GM21447 (cell line): ENCODE measurements around the gene CDKN2B.

Experiments used
- ATAC-seq: cut with Tn5 transposase; IDR thresholded peaks from one replicate; pipeline ENCODE4 v1.9.1; 2021; ENCODE audit not compliant: unreplicated experiment

Gene CDKN2B

DNA sequence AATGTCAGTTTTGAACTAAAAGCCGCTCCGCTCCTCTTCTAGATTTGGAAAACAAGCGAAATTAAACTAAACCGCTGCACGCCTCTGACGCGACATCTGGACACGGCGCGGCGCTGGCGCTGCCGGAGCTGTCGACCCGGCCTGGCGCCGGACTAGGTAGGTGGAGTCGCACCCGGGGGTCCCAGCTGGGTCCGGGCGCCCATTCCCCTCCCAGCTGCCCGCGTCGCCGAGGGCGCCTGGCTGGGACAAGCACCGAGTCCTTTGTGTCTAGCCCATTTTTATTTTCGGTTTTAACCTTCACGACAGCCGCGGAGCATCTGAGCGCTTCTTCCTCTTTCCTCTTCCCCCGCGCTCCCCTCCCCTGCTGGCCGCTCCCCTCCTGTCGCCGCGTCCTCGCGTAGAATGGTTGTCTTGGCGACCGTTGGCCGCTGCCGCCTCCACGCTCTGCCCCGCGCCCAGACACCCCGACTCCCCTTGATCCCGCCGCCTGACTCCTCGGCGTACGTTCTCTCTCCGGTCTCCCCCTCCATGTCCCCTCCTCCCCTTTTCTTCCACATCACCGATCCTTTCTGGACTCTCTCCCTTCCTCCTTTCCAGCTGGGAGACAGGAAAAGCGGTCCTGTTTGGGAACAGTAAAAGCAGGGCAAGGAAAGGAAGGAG is 14.0 kb downstream of the CDKN2B start:
- peak; percentile 84 for ATAC-seq

DNA sequence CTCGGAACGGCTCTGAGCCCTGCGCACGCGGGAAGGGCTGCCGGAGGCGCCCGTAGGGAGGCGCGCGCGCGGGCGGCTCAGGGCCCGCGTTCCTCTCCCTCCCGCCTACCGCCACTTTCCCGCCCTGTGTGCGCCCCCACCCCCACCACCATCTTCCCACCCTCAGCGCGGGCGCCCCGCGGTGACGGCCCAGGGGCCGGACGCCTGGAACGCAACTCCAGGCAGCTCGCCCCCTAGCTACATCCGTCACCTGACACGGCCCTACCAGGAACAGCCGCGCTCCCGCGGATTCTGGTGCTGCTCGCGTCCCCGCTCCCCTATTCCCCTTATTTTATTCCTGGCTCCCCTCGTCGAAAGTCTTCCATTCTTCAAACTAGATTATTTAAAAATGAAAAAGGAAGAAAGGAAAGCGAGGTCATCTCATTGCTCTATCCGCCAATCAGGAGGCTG is 14.5 kb downstream of the CDKN2B start, which contains the start of gene CDKN2B-AS1:
Gene CDKN2B-AS1, plus strand, starts transcription at position 236 of the 450 bp plus-strand sequence.
- peak; percentile 50 for ATAC-seq

GRCh38 chr9:21993893-21994555 is 15.1 kb downstream of the CDKN2B start, which contains the start of gene CDKN2A:
Gene CDKN2A, minus strand, starts transcription at chr9:21994392.
- ATAC-seq = peak; percentile 35

DNA sequence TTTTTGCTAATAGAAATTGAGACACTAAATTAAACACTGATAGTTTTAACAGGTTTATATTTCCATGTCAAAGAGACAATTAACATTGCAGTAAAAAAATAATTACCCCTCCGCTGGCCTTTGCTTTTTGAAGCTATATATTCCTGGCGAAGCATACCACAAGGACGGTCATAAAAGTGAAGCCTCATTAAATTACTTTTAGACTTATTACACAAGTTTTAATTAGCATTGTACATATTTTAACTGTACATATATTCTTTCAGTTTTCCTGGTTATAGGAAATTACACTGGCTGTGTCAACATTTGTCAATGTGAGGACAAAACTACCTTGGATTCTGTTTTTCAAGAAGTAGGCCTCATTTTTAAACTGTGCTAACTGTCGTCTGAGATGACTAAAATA is 16.1 kb downstream of the CDKN2B start:
- no peak for ATAC-seq

DNA sequence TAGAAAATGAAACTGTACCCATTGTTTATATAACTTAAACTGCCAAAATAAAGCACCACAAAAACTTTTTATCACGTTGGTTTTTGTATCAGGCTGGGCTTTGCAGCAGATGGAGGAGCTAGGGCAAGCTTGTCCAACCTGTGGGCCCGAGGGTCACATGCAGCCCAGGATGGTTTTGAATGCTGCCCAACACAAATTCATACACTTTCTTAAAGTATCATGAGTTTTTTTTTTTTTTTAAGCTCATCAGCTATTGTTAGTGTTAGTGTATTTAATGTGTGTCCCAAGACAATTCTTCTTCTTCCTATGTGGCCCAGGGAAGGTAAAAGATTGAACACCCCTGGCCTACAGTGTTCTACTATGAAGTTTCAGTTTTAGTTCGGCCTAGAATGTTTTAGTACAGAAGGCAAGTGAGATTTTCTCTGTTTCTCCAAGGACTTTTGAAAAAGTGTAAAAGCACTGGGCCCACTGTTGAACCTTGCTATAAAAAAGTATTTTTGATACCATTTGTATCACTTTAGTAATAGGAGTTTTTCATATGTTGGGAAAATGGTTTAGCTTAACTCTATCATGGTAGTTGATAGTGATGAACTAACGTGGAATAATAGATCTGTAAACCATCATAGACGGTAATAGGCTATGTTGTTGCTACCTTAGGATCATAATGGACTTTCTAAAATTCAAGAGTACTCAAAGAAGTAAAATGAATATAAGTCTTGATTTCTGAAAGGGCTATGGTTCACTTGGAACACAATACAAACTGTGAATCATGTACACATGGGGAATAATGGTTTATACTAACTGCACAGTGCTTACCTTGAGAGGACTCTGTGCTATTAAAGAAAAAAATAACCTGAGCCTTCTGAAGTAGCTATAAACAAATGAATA is 17.8 kb downstream of the CDKN2B start:
- ATAC-seq = no peak

- no peak for ATAC-seq
Observed at GRCh38 chr9:21989440-21990189, 19.5 kb downstream of the CDKN2B start.

- ATAC-seq = no peak
Observed at GRCh38 chr9:21988056-21988990, 20.8 kb downstream of the CDKN2B start.

GRCh38 chr9:21985964-21986667 is 23.0 kb downstream of the CDKN2B start:
- no peak for ATAC-seq

GRCh38 chr9:21984101-21984500 is 25.0 kb downstream of the CDKN2B start:
- ATAC-seq = no peak

- no peak for ATAC-seq
Observed at GRCh38 chr9:21983561-21983935, 25.6 kb downstream of the CDKN2B start.

DNA sequence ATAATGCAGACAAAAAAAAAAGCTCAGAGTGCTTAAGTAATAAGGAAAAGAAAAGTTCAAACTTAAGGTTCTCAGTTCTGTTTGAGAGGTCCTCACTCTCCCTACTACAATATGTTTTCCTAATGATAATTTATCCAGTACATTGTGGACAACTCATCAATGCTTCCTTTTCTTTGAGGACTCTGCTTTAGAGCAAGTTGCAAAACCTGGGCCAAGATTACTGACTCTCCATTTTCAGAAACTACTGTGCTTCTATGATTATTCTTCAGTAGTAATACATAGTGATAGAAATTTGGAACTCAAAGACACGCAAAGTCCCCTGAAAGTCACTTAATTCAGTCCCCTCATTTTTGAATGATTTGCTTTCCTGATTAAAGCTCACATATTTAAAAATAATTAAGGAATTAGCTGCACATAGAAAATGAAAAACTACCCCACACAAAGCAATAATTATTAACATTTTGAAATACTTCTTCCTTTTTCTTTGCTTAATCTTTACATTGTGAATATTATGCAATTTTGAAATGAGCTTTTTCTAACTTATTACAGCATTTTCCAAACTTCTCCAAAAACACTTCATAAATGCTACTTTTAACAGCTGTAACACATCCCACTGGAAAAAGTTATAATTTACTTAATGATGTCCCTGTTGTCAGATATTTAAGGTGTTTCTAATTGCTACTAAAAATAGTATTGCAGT is 26.1 kb downstream of the CDKN2B start:
- no peak for ATAC-seq

DNA sequence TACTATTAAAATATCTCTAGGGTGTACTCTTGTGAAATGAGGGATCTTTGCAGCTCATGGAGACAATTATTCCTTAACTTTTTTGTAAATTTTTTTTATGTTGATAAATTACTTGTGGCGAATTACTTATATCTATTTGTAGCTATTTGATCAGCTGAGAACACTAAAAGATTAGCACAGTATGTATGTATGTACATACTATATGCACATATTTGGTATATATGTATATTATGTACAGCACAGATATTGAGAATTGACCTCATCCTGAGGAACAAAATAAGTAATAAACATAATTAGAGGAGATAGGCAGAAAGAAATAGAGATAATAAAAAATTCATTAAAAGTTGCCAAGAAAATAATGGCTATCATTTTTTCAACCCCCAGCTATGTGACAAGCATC is 26.7 kb downstream of the CDKN2B start:
- ATAC-seq = no peak

- ATAC-seq = no peak
Observed at GRCh38 chr9:21976334-21976875, 32.7 kb downstream of the CDKN2B start.

GRCh38 chr9:21974722-21975409 is 34.2 kb downstream of the CDKN2B start:
- ATAC-seq = peak; percentile 57

- ATAC-seq = no peak
Observed at GRCh38 chr9:21974343-21974721, 34.8 kb downstream of the CDKN2B start.

DNA sequence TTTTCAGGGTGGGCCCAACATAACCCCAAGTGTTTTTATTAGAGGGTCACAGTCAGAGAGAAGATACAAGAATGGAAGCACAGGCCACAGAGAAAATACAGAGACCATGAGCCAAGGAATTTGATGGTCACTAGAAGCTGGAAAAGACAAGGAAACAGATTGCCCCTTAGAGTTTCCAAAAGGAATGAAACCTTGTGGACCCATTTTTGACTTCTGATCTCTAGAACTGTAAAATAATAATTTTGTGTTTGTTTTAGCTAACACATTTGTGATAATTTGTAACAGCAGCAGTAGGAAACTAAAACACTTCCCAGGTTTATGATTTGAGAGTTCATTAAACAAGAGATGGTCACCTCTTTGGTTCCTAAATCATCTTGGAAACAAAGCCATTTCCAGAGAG is 36.7 kb downstream of the CDKN2B start:
- ATAC-seq = no peak

DNA sequence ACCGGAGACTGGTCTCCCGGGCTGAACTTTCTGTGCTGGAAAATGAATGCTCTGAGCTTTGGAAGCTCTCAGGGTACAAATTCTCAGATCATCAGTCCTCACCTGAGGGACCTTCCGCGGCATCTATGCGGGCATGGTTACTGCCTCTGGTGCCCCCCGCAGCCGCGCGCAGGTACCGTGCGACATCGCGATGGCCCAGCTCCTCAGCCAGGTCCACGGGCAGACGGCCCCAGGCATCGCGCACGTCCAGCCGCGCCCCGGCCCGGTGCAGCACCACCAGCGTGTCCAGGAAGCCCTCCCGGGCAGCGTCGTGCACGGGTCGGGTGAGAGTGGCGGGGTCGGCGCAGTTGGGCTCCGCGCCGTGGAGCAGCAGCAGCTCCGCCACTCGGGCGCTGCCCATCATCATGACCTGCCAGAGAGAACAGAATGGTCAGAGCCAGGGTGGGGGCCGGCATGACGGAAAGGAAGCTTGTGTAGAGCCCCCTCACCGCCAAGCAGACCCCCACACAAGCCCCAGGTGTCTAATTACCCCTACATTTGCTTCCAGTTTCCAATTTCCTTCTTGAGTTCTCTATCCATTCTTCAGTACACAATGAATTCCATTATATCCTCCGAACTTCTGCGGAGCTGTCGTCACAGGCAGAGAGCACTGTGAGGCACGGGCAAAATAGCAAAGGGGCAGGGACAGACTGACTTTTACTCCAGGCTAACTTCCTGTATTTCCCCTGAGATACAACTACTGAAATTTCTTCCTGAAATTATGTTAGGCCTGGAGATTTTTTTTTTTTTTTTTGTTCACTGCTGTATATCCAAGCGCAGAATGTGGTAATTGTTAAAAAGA is 38.1 kb downstream of the CDKN2B start:
- ATAC-seq = no peak
